CD4-positive, alpha-beta T cell (primary cell): ENCODE results near the gene PSMC5. TPM values are rescaled to one million over a fixed set of nuclear protein-coding genes. Genes with fewer than 3 reads are reported as not detected.
A peak's percentile ranks its signal among the peaks of the same experiment; 100 is the strongest.

ENCODE experiments used
- ATAC-seq: fragments of 200-7000 bp; cut with Tn5 transposase; one replicate; pipeline ENCODE4 v1.10.0; 2022; ENCODE audit warnings: mild to moderate bottlenecking; ENCODE audit not compliant: poor library complexity
- CTCF ChIA-PET: fragments of 350-600 bp; sonication (Branson Sonifier 250); formaldehyde crosslinking; loops from one replicate; lab custom pipeline; 2021; ENCODE audit warnings: antibody characterized with exemption, inconsistent platforms; lab: Charles Lee
- POLR2A ChIA-PET: fragments of 350-600 bp; sonication (Branson Sonifier 250); formaldehyde crosslinking; loops from one replicate; lab custom pipeline; 2021; ENCODE audit warnings: antibody characterized with exemption, inconsistent platforms; lab: Charles Lee
- DNase-seq, 14 experiments: peaks; one replicate each; pipeline ENCODE4 v3.0.0-alpha.2; 2013 to 2020; ENCODE audit warnings: mixed read lengths in 2 of 14
- H3K27ac ChIP-seq, 2 donors: one replicate each; pipeline versions ENCODE4 v1.5.1 to v1.7.0; 2013; ENCODE audit warnings: low read length in 2 of 2, low read depth in 1 of 2, mild to moderate bottlenecking in 1 of 2
- H3K27me3 ChIP-seq, 2 experiments: 1 replicate in 1 of 2; 2 replicates in 1 of 2; pipeline versions ENCODE4 v1.6.1 to v1.7.0; 2013; ENCODE audit warnings: low read length in 2 of 2, control low read depth in 1 of 2, mild to moderate bottlenecking in 1 of 2, moderate library complexity in 1 of 2; ENCODE audit not compliant: insufficient read depth in 2 of 2, control insufficient read depth in 1 of 2
- H3K36me3 ChIP-seq: one replicate; pipeline ENCODE4 v1.6.1; 2013; ENCODE audit warnings: low read length, control low read depth; ENCODE audit not compliant: insufficient read depth
- H3K4me1 ChIP-seq: one replicate; pipeline ENCODE4 v1.6.1; 2013; ENCODE audit warnings: low read length, control low read depth; ENCODE audit not compliant: insufficient read depth
- H3K4me3 ChIP-seq: one replicate; pipeline ENCODE4 v1.5.1; 2013; ENCODE audit warnings: mild to moderate bottlenecking, low read length, moderate library complexity
- H3K9me3 ChIP-seq, 2 experiments: 1 replicate in 1 of 2; 2 replicates in 1 of 2; pipeline versions ENCODE4 v1.6.1 to v1.7.0; 2013; ENCODE audit warnings: low read length in 2 of 2, mild to moderate bottlenecking in 2 of 2, control low read depth in 1 of 2, moderate library complexity in 1 of 2; ENCODE audit not compliant: control insufficient read depth in 1 of 2, insufficient read depth in 1 of 2
- H3K27ac Mint-ChIP-seq: one replicate; pipeline ENCODE4 v1.8.0; 2020; ENCODE audit warnings: mixed read lengths
- H3K27me3 Mint-ChIP-seq: one replicate; pipeline ENCODE4 v1.8.0; 2021; ENCODE audit warnings: mixed read lengths
- H3K36me3 Mint-ChIP-seq: one replicate; pipeline ENCODE4 v1.8.0; 2021; ENCODE audit warnings: low read depth, mixed read lengths
- H3K4me1 Mint-ChIP-seq: one replicate; pipeline ENCODE4 v1.8.0; 2021; ENCODE audit warnings: low read depth, mixed read lengths
- H3K4me3 Mint-ChIP-seq: one replicate; pipeline ENCODE4 v1.8.0; 2020; ENCODE audit warnings: mild to moderate bottlenecking, mixed read lengths
- H3K9me3 Mint-ChIP-seq: one replicate; pipeline ENCODE4 v1.8.0; 2020; ENCODE audit warnings: mixed read lengths
- intact Hi-C, 2 experiments: fragments of 100-400 bp; cut with DNase I in 1 of 2; cut with micrococcal nuclease in 1 of 2; formaldehyde crosslinking; loops; one replicate each; pipeline versions ENCODE4 v1.15.1 to v1.9.0; 2023 to 2025; cut with DNase I, micrococcal nuclease
- total RNA-seq, 174 experiments: library from RNA in 2 of 174; stranded (reverse) in 2 of 174; gene quantifications; one replicate each; pipeline ENCODE4 v1.2.3 and lab custom pipeline; 2021 to 2026
- TF ChIP-seq, protein P1 (sequence below): fragments of 200-600 bp; IDR thresholded peaks from one replicate; pipeline ENCODE4 v1.8.0; 2022; ENCODE audit warnings: antibody characterized with exemption, mild to moderate bottlenecking

PSMC5 gene
- total RNA-seq, 2 experiments from 2014 or later: 83.1 to 84.6 TPM

DNA sequence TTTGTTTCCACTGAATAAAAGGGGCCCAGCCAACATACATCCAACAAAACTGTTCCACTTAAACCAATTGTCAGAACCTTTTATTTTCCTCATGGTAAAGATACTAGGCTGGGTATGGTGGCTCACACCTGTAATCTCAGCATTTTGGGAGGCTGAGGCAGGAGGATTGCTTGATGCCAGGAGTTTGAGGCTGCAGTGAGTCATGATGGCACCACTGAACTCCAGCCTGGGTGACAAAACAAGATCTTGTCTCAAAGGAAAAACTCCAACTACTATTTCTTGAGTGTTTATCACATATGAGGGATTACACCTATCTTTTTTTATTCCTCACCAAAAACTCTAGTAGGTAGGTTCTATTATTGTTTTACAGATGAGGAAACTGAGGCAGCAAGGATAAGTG, 4.7 kb upstream of the PSMC5 start:
- H3K4me1 ChIP-seq: peaks cover 31% of the 10 kb centered on the region
- Mint-ChIP-seq H3K9me3 (no peaks in the 10 kb centered on the region), H3K27me3 (no peaks in the 10 kb centered on the region), H3K36me3 (peaks cover 100% of the 10 kb centered on the region), H3K4me1 (peaks cover 34% of the 10 kb centered on the region), H3K27ac (peak overlapping the region; percentile 46), H3K4me3 (no peak overlapping the region)
- ChIA-PET POLR2A (interaction anchor here (3.1 kb wide), 1 partner anchor 21 kb away, joined by 9 read pairs; no protein-coding TSS in a partner anchor), CTCF (no interaction called here)
- no peaks in the 10 kb centered on the region for H3K27me3 ChIP-seq
- peaks cover 76% of the 10 kb centered on the region for H3K36me3 ChIP-seq
- DNase-seq (no peak), ATAC-seq (no peak)
- intact Hi-C loops: no loop called here
- no peak overlapping the region for H3K27ac ChIP-seq
- no peaks in the 10 kb centered on the region for H3K9me3 ChIP-seq
- TF ChIP-seq, protein P1, sequence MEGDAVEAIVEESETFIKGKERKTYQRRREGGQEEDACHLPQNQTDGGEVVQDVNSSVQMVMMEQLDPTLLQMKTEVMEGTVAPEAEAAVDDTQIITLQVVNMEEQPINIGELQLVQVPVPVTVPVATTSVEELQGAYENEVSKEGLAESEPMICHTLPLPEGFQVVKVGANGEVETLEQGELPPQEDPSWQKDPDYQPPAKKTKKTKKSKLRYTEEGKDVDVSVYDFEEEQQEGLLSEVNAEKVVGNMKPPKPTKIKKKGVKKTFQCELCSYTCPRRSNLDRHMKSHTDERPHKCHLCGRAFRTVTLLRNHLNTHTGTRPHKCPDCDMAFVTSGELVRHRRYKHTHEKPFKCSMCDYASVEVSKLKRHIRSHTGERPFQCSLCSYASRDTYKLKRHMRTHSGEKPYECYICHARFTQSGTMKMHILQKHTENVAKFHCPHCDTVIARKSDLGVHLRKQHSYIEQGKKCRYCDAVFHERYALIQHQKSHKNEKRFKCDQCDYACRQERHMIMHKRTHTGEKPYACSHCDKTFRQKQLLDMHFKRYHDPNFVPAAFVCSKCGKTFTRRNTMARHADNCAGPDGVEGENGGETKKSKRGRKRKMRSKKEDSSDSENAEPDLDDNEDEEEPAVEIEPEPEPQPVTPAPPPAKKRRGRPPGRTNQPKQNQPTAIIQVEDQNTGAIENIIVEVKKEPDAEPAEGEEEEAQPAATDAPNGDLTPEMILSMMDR: no peak
- no peak overlapping the region for H3K4me3 ChIP-seq

DNA sequence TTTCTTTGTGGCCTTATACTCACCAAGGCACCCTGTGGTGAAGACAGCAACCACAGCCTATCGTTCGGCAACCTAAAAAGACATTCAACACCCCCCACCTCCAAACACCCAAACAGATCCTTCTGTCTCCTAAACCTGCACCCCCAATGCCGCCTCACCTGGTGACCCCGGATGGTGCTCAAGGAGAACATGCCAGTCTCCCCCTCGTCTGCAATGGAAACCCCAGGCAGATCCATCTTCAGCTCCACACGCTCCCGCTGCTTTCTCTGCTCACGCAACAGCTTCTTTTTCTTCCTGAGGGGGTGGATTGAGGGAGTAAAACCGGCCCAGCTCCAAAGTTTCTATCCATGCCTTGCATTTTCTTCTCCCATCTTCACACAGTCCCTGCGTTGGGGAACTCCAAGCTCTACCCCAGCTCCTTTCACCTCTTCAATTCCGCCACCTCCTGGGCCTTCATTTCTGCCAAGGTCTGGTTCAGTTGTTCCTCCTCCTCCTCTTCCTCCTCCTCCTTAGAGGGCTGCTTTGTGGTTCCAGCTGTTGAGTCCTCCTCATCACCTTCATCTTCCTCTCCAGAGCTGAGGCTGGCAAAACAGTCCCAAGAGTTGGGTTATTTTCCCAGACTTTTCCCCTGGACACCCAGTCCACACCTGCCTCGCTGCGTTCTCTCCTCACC, 3.4 kb upstream of the PSMC5 start:
- peaks cover 44% of the 10 kb centered on the region for H3K4me1 ChIP-seq
- POLR2A ChIA-PET: interaction anchor here (1.3 kb wide), 1 partner anchor 50 kb away, joined by 4 read pairs; the partner anchor contains the start of genes CCDC47 and DDX42
- H3K27me3 ChIP-seq: no peaks in the 10 kb centered on the region
- peaks cover 67% of the 10 kb centered on the region for H3K36me3 ChIP-seq
- intact Hi-C loops: no loop called here
- H3K27ac Mint-ChIP-seq: peak overlapping the region; percentile 51
- H3K27ac ChIP-seq: no peak overlapping the region
- CTCF ChIA-PET: interaction anchor here (1.1 kb wide), 1 partner anchor 25 kb away, joined by 6 read pairs; no protein-coding TSS in a partner anchor
- peaks cover 47% of the 10 kb centered on the region for H3K4me1 Mint-ChIP-seq
- no peak overlapping the region for H3K4me3 ChIP-seq
- TF ChIP-seq, protein P1: no peak
- H3K4me3 Mint-ChIP-seq: peak overlapping the region; percentile 62
- H3K27me3 Mint-ChIP-seq: no peaks in the 10 kb centered on the region
- peaks cover 100% of the 10 kb centered on the region for H3K36me3 Mint-ChIP-seq
- no peaks in the 10 kb centered on the region for H3K9me3 ChIP-seq
- ATAC-seq (no peak), DNase-seq (no peak)
- no peaks in the 10 kb centered on the region for H3K9me3 Mint-ChIP-seq

DNA sequence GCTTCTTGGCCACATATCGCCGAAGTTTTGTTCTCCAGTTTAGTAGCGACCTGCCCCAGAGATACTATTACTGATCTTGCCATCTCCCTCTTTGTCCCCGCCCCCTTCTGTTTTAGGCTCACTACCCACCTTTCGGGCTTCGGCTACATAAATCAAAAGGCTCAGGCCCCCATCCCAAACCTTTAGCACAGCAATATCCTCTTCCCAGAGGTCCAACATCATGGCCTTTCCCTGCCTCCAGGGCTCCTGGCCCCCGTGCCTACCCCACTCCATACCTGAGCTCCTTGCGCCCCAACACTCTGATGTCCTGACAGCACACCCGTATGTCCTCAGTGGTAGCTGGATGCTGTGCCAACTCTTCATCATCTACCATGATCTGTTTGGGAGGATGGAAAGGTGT, 2.9 kb upstream of the PSMC5 start:
- H3K27me3 Mint-ChIP-seq: no peaks in the 10 kb centered on the region
- no peaks in the 10 kb centered on the region for H3K27me3 ChIP-seq
- TF ChIP-seq, protein P1: no peak
- intact Hi-C loops: no loop called here
- no peak for DNase-seq
- peaks cover 100% of the 10 kb centered on the region for H3K36me3 Mint-ChIP-seq
- H3K4me3 Mint-ChIP-seq: peak overlapping the region; percentile 62
- H3K9me3 Mint-ChIP-seq: no peaks in the 10 kb centered on the region
- H3K4me3 ChIP-seq: no peak overlapping the region
- H3K36me3 ChIP-seq: peaks cover 67% of the 10 kb centered on the region
- peaks cover 48% of the 10 kb centered on the region for H3K4me1 ChIP-seq
- POLR2A ChIA-PET: interaction anchor here (0.9 to 1.3 kb wide), 2 partner anchors 19 to 51 kb away, joined by 3 to 4 read pairs; partner anchors contain the start of genes CCDC47 and DDX42
- no peaks in the 10 kb centered on the region for H3K9me3 ChIP-seq
- peak overlapping the region in 1 of 2 donors; percentile 6 for H3K27ac ChIP-seq
- no peak for ATAC-seq
- peaks cover 52% of the 10 kb centered on the region for H3K4me1 Mint-ChIP-seq
- CTCF ChIA-PET: interaction anchor here (5.6 kb wide), 1 partner anchor 24 kb away, joined by 21 read pairs; no protein-coding TSS in a partner anchor
- H3K27ac Mint-ChIP-seq: peak overlapping the region; percentile 51
